GM18519 (cell line): ENCODE results near the gene FBXL17.

Experiments
- ATAC-seq: cut with Tn5 transposase; IDR thresholded peaks from one replicate; pipeline ENCODE4 v1.9.1; 2021; ENCODE audit warnings: mild to moderate bottlenecking, moderate library complexity; ENCODE audit not compliant: unreplicated experiment, low FRiP score

Gene FBXL17

DNA sequence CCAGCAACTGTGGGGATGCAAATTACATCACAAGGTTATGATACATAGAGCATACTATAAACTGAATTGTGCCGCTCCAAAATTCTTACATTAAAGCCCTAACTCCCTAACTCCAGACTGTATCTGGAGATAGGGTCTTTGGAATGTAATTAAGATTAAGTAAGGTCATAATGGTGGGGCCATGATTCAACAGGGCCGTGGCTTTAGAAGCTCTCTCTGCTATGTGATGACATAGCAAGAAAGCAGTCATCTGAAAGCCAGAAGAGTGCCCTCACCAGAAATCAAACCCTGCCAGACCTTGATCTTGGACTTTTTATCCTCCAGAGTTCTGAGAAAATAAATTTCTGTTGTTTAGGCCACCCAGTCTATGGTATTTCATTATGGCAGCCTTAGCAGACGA lies 123.9 kb downstream of the FBXL17 start:
- ATAC-seq = no peak

DNA sequence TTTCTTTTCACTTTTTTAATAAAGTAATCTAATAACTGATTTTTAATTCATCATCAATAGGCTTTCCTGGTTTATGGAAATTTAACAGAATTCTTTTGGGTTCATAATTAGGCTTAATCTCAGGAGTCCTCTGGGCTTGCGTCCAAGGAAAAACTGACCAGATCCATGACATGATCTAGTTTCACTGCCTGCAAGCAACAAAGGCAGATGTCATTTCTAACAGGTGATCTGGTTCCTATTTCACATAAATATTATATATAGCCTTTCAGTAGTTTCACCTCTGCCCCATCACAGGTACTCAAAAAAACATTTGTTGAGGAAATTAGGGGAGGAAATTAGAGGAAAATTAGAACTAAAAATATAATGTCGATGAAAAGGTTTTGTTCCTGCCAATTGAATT lies 126.4 kb downstream of the FBXL17 start:
- no peak for ATAC-seq

DNA sequence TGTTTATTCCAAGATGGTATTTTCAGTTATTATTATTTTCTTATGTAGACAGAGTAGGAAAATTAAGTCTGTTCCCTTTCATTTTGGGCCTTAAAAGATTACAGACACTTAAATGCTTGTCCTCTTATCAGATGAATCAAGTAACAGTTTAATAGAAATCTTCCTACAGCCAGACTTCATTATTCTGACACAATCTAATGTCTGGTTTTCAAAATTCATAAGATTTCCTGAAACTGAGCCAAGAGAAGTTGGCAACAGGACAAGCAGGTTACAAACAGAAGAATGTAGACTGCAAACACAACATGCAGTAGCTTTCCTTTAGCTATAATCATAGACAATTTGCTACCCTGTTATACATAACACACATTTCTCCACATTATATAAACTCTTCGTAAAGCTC lies 130.5 kb downstream of the FBXL17 start:
- no peak for ATAC-seq

DNA sequence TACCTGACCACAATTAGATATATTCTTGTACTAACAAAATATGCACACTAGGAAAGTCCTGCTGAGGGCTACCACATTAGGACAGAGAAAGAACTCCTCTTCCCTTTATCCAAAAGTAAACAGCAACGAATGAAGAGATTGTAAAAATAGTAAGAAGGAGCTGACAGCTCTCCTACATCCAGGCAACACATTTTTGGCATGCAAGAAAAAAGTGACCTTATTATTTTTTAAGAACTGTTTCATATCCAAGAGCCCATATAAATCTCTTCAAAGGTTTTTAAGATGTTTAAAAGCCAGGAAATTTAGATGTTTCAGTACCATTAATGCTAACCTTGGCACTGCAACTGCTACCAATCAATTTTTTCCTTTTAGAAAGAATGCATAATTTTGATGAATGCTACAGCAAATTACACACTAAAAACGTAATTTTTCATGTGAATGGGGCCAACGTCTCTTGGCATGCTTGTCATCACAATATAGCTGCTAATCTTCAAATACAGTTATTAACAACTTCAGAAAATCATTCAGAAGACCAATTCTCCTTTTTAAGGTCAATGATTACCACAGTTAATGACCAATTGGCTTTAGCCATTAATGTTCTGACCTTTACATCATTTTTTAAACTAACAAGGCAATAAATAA lies 132.0 kb downstream of the FBXL17 start:
- ATAC-seq = no peak

DNA sequence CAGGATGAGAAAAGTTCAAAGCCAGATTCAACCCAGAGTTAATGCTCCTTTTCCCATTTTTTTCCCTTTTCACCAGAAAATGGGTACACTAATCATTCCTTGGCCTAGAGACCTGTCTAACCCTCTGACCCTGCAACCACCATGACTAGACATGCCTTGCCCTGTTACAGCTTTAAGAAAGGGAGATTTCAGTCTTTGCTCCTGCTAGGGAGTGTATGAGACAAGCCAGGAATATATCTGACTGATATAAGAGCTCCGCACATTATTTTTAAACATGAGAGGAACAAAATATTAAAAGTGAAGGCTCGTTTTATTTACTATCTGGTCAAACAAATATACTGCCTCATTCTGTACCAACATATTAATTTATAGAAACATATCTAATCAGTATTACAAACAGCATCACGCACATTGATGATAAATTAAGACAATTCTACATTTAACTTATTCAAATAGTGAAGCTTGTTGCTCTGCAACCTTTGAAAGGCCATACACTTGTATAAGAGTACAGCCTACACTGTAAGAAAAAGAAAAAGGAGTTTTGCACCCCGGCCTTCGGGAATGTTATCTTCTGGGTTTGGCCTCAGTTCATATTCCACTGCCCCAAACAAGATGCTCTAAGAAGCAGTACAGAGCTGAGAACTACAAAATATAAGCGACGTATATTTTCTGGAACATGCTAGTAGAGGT lies 132.7 kb downstream of the FBXL17 start:
- ATAC-seq = no peak

DNA sequence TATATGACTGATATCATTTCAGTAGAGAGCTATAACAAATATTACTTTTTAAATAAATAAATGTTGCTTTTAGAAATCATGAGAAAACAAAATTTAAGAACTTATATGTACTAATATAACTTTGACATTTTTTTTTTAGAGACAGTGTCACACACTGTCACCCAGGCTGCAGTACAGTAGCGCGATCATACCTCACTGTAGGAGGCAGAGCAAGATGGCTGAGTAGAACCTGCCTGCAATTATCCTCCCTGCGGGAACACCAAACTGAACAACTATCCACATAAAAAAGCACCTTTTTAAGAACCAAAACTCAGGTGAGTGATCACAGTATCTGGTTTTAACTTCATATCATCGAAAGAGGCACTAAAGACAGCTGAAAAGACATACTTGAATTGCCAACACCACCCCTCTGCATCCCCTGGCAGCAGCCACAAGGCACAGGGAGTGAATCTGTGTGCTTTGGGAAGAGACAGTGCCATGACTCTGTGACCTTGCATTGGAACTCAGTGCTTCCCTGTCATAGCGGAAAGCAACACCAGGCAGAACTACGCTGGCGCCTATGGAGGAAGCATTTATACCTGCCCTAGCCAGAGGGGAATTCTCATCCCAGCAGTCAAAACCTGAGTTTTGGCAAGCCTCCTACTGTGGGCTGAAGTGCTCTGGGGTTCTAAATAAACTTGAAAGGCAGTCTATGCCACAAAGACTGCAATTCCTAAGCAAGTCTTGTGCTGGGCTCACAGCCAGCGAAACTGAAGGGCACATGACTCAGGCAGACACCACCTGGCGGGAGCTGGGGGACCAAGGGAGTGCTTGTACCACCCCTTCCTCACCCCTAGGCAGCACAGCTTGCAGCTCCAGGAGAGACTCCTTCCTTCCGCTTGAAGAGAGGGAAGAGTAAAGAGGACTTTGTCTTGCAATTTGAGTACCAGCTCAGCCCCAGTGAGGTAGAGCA lies 142.7 kb downstream of the FBXL17 start:
- no peak for ATAC-seq

DNA sequence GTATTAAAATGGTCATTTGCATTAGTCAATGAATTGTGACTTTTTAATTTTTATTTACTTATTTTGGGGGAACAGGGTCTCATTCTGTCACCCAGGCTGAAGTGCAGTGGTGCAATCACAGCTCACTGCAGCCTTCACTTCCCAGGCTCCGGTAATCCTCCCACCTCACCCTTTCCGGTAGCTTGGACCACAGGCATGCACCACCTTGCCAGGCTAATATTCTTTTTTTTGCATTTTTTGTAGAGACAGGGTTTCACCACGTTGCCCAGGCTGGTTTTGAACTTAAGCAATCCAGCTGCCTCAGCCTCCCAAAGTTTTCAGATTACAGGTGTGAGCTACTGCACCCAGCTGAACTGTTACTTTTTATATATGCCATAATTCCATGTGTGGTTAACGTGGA lies 143.4 kb downstream of the FBXL17 start:
- no peak for ATAC-seq

DNA sequence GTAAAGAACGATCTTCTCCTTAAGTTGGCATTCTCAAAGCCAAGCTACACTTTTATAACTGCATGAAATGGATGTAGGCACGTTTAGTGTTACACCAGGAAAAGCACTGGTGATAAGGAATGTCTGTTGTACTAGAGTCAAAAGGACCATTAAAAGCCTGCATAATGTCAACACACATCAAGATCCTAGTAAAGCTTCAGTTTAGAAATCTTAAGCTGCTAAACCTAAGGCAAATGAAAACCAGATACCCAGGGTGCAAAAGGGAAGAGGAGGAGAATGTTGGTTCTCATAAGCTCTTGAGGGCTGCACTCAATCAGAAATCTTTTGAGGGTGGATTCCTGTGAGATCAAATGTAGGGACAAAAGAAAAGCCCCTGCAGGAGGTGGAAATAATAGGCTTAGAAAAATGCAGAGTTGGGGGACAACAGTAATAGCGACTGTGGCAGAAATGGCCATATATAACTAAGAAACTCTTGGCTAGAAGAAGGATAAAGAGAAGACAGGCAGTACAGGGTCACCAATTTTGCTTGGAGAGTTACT lies 148.2 kb downstream of the FBXL17 start:
- ATAC-seq = no peak

DNA sequence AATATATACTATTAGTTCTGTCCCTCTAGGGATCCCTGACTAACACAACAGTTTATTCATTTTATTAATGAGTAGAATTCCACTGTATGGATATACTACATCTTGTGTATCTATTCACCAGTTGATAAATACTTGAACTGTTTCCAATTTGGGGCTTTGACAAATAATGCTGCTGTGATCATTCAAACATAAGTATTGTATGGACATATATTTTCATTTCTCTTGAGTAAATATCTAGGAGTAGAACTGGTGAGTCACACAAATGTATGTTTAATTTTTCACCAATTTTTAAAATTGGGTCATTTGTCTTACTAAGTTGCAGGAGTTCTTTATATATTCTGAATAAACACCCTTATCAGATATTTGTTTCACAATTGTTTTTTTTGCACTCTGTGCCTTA lies 149.1 kb downstream of the FBXL17 start:
- ATAC-seq = no peak

DNA sequence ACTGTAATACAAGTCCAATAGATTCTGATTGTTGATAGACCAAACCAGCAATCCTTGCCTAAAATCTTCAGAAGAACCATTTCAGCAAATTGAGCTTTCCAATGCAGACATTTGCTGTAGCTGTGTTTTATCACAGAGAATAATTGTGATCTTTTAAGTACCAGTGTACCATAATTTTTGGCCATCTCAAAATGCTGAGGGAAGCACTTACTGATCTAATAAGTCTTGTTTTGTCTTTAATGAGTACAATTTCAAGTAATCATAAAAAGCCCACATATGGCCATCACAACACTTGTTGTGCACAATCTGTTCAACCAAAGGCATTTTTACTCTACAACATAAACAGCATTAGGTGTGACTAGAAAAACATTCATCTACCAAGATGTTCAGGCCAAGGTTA lies 159.9 kb downstream of the FBXL17 start:
- no peak for ATAC-seq

DNA sequence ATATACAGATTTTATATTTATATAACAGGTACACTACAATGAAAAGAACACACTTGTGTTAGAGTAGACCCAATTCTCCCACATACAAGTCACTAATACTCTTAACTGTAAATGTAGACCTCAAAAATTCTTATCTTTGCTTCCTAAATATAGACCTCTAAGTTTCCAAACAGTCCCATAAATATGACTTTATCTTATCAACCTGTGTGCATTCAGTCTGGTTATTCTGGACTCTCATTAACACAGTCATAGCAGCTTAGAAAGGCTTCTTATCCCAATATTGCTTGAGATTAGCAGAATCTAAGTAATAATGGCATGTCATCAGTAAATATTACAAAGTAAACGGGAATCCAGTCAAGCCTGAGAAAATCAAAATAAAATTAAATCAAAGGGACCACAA lies 161.1 kb downstream of the FBXL17 start:
- ATAC-seq = no peak

DNA sequence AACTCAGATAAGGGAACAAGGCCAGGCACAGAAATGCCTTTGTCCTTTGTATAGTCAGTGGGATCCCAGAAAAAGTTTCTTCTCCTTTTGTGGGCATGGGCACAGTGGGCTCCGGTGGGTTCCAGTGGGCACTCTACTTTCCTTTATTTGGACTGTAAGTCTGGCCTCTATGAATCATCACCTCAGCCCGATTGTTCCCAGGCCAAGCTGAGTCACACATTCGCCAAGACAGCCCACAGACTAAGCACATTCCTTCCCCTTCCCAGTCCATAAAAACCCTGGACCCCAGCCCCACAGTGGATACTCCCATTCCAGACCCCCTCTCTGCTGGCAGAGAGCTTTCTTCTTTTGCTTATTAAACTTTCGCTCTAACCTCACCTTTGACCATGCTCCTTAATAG lies 165.0 kb downstream of the FBXL17 start:
- ATAC-seq = no peak

DNA sequence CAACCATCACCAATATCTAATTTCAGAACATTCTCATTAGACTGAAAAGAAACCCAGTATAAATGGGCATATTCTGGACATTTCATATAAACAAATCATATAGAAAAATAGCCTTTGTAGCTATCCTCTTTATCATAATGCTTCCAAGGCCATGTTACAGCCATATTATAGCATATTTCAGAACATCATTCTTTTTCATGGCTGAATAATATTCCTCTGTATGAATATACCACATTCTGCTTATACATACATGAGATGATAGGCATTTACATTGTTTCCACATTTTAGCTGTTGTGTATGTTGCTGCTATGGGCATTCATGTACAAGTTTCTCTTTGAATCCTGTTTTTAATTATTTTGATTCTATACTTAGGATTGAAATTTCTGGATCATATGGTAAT lies 167.0 kb downstream of the FBXL17 start:
- no peak for ATAC-seq

DNA sequence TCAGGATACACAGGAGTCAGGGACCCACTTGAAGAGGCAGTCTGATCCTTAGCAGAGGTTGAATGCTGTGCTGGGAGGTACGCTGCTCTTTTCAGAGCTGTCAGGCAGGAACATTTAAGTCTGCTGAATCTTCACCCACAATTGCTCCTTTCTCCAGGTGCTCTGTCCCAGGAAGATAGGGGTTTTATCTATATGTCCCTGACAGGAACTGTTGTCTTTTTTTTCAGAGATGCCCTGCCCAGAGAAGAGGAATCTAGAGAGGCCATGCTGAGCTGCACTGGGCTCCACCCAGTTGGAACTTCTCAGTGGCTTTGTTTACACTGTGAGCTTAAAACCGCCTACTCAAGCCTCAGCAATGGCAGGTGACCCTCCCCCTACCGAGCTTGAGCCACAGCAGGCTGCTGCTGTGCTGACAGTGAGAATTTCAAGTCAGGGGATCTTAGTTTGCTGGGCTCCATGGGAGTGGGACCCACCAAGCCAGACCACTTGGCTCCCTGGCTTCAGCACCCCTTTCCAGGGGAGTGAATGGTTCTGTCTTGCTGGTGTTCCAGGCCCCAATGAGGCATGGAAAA lies 169.0 kb downstream of the FBXL17 start:
- ATAC-seq = no peak

DNA sequence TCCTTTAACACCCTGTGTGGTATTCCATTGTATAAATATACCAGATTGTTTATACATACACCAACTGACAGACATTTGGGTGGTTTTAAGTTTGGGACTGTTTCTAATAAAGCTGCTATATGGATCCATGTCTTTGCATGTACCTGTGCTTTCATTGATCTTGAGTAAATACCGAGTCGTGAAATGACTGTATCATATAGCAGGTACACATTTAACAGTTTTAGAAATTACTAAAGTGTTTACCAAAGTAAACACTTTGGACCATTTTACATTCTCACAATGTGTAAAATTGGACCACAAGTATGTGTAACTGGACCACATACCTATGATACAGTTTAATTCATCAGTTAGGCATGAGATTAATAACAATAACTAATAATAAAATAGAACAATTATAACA lies 175.2 kb downstream of the FBXL17 start:
- ATAC-seq = no peak

DNA sequence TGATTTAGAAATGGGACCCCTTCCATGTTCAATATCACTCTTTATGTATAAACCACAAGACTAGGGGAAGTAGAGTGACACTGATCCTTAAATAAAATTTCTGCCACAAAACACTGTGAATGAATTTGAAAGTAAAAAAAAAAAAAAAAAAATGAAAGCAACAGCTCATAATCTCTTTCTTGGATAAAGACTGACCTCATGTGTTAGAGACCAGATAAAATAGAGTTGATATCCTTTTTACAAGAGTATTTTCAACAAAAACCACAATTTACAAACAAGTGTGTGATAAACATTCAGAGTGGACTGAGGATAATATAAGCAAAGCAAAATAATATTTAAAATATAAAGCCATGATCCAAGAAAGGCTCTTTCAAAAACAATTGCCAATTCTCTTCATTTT lies 180.2 kb downstream of the FBXL17 start:
- no peak for ATAC-seq

DNA sequence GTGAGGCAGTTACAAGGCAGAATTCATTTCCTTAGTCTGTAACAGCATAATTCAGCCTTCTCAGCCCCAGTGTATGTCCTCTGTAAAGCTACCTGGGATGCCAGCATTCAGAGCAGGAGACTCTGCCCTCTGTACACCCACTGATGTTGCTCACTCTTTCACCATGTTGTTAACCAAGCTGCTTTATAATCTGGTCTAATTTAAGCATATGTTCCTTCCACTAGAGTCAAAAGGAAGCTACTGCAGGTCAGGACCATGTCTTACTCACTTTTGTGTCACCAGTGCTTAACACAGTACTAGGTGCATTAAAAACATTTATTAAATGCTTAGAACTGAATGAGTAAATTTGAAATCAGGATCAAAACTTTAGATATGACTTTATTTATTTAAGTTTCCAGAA lies 185.6 kb downstream of the FBXL17 start:
- no peak for ATAC-seq

DNA sequence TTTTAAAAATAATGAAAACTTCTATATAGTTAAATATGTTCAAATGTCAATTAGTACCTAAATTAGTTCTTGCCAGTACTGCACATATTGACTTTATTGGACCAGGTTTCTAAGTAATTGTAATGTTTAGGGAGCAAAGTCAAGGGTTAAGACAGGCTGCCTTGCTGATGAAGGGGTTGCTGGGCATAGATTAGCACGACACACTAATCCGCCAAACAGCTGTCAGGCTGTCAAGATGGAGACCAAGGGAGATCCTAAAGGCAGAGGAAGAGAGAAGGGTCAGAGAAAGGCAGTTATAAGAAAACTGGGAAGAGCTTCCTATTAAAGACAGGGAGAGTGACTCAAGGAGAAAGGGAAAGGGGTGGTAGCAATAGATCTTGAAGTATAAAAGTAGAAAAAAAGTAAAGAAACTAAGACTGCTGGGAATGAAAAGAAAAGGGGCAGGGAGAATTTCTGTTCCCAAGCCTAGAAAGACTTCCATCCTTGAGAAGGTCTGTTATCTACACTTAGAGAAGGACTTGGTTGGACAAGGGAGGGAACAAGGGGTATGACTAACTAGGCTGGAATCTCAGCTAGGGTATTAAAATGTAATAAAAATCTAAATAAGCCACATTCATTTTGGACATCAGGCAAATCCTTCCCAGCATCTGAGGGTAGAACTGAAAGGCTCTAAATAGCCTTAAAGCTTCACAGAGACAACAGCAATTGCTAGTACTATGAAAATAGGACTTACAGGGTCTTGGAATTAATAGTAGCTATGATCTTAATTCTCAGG lies 188.7 kb downstream of the FBXL17 start:
- ATAC-seq = no peak

DNA sequence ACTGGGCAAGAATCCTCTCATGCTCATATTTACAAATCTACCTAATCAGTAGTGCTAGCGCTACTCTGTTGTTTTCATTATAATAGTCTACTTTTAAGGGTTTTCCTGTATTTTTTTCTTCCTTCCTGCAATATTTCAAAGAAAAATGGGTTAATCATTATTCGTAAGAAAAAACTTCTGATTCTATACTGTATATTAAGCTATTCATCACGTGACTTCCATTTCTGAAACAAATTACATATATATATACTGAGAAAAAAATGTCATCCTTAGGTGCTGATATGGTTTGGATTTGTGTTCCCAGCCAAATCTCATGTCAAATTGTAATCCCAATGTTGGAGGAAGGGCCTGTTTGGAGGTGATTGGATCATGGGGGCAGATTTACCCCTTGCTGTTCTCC lies 197.0 kb downstream of the FBXL17 start:
- no peak for ATAC-seq

DNA sequence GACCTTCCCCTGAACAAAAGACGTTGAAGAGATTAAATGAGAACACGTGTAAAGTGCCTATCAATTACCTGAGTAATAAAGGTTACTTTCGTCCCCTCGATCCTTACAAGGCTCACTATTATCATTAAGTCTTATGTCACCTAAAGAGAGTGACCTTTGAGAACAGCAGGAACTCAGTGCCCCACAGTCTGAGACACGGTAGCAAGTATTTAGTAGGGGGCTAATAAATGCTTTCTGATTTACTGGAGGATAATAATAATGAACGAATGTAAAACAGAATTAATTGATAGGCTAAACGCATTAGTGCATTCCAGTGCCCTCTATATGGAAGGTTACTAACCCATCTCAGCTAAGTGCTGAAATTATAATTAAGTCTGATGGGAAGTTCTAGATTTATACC lies 199.9 kb downstream of the FBXL17 start:
- ATAC-seq = no peak
